ENCODE data around the gene ZG16. TPM values are rescaled to one million over a fixed set of nuclear protein-coding genes. Genes with fewer than 3 reads are reported as not detected.

The ZG16 gene
- polyA plus RNA-seq, 1 donor from 2014 or later: not detected

DNA sequence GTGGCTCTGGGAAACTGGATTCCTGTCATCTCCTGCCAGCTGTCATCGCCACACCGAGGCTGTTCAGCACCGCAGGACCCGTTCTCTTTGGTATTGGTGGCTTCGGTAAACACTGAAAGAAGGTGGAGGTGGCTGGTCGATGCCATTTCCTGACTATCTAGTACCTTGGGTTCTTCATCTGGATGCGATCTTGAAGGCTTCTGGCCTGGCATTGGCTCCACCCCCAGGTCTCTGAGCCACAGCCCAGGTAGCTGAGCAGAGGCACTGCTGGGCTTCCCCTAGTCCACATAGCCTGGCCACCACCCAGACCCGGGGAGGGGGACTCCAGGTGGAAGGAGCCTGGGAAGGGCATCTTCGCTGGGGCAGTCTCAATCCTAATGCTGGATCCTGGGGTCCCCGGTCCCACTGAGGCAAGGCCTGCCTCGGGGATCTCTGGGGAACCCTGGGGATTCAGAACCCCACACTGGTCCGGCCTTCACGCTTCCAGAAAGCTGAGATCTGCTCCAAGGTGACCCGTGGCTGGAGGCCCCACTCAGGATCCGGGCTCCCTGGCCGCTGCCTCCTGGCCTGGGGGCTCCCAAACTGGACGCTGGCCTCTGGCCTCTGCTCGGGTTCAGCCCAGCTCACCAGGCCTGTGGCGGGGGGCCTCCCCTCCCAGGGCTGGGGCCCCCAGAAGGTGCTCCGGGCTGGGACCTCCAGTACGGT lies 34.1 kb upstream of the ZG16 start:
- no peaks in the 10 kb centered on the region for H3K36me3 ChIP-seq (ENCODE audit: insufficient read depth, low read length)
- H3K27me3 ChIP-seq (ENCODE audit: insufficient read depth, low read depth, low read length): no peaks in the 10 kb centered on the region
- H3K4me2 ChIP-seq (ENCODE audit: low read length): no peak overlapping the region
- H3K9ac ChIP-seq (ENCODE audit: low read length): no peak overlapping the region
- H3K27ac ChIP-seq (ENCODE audit: low read length): no peak overlapping the region
- H2AFZ ChIP-seq (ENCODE audit: low read depth, low read length): no peak overlapping the region
- no peaks in the 10 kb centered on the region for H3K9me3 ChIP-seq (ENCODE audit: low read length)
- H3K4me3 ChIP-seq (ENCODE audit: low read length): no peak overlapping the region
- no peaks in the 10 kb centered on the region for H3F3A ChIP-seq (ENCODE audit: insufficient read depth, low read length, poor library complexity, severe bottlenecking)
- no peaks in the 10 kb centered on the region for H4K20me1 ChIP-seq (ENCODE audit: insufficient read depth)
- no peaks in the 10 kb centered on the region for H3K79me2 ChIP-seq (replicated peaks; ENCODE audit: insufficient read depth, low read length)
- no peaks in the 10 kb centered on the region for H3K9me2 ChIP-seq (ENCODE audit: insufficient read depth, low read length)
- TF ChIP-seq EP300 (conservative IDR thresholded peaks at IDR 0.05; ENCODE audit: poor library complexity, severe bottlenecking): no peak
- TF ChIP-seq POLR2AphosphoS5 (IDR thresholded peaks at IDR 0.05): no peak

DNA sequence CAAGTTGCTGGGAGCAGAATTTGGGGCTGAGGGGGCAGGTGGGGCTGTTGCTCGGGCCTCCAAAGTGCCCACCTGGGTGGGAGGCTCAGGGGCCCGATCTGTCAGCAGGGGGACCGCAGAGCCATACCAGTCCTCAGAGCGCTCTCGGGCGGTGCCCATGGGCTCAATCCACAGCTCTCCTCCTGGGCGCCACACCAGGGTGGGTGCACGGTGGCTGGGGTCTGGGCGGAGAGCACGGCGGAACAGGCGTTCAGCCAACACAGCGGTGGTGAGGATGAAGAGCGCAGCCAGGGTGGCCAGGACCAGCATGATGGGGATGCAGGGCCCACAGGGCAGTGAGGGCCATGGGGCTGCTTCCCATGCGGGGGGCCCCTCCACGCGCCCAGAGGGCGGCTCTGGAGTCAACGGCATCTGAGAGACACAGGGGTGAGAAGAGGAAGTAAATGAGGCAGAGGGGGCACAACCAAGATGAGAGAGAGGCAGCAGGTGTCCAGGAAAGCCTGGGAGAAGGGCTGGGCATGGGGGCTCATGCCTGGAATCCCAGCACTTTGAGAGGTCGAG lies 33.4 kb upstream of the ZG16 start:
- no peak overlapping the region for H3K27ac ChIP-seq (ENCODE audit: low read length)
- H2AFZ ChIP-seq (ENCODE audit: low read depth, low read length): no peak overlapping the region
- H3K9me2 ChIP-seq (ENCODE audit: insufficient read depth, low read length): no peaks in the 10 kb centered on the region
- no peaks in the 10 kb centered on the region for H3K79me2 ChIP-seq (replicated peaks; ENCODE audit: insufficient read depth, low read length)
- H4K20me1 ChIP-seq (ENCODE audit: insufficient read depth): no peaks in the 10 kb centered on the region
- H3K4me3 ChIP-seq (ENCODE audit: low read length): no peak overlapping the region
- H3K9me3 ChIP-seq (ENCODE audit: low read length): no peaks in the 10 kb centered on the region
- no peaks in the 10 kb centered on the region for H3F3A ChIP-seq (ENCODE audit: insufficient read depth, low read length, poor library complexity, severe bottlenecking)
- H3K27me3 ChIP-seq (ENCODE audit: insufficient read depth, low read depth, low read length): no peaks in the 10 kb centered on the region
- H3K9ac ChIP-seq (ENCODE audit: low read length): no peak overlapping the region
- H3K36me3 ChIP-seq (ENCODE audit: insufficient read depth, low read length): no peaks in the 10 kb centered on the region
- no peak overlapping the region for H3K4me2 ChIP-seq (ENCODE audit: low read length)
- TF ChIP-seq MXI1 (conservative IDR thresholded peaks at IDR 0.05; ENCODE audit: poor library complexity, severe bottlenecking): no peak
- TF ChIP-seq RAD21 (conservative IDR thresholded peaks at IDR 0.05): no peak

DNA sequence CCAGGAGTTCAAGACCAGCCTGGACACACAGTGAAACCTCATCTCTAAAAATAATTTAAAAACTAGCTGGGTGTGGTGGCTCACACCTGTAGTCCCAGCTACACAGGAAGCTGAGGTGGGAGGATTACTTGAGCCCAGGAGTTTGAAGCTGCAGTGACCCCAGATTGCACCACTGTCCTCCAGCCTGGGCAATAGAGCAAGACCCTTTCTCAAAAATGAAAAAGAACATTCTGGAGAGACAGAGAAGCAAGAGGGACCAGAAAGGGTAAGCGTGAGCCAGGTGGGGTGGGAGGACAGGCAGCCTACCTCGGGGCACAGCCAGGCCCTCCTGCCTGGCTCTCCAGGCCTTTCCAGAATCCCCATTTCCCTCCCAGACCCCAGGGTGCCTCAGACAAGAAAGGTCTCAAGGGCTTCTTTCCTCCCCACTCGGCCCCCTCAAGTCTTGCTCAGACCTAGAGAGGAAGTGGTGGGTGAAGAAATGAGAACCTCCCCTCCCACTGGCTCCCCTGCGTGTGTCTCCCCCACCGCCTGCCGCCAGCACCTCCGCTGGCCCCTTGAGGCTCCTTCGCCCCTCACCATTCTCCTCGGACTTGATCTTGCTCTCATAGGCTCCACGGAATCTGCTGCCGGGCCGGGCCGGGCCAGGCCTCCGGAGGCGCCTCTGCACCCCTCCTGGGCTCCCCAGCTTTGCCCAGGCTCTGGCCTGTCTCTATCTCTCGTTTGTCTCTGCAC lies 32.8 kb upstream of the ZG16 start:
- Histone ChIP-seq H3K9me3 (ENCODE audit: low read length) (no peaks in the 10 kb centered on the region), H3K27ac (ENCODE audit: low read length) (no peak overlapping the region), H3K9ac (ENCODE audit: low read length) (no peak overlapping the region), H4K20me1 (ENCODE audit: insufficient read depth) (no peaks in the 10 kb centered on the region), H3K27me3 (ENCODE audit: insufficient read depth, low read depth, low read length) (no peaks in the 10 kb centered on the region), H3F3A (ENCODE audit: insufficient read depth, low read length, poor library complexity, severe bottlenecking) (no peaks in the 10 kb centered on the region), H3K79me2 (replicated peaks; ENCODE audit: insufficient read depth, low read length) (no peaks in the 10 kb centered on the region), H3K4me2 (ENCODE audit: low read length) (no peak overlapping the region), H3K4me3 (ENCODE audit: low read length) (no peak overlapping the region), H3K36me3 (ENCODE audit: insufficient read depth, low read length) (no peaks in the 10 kb centered on the region), H3K9me2 (ENCODE audit: insufficient read depth, low read length) (no peaks in the 10 kb centered on the region), H2AFZ (ENCODE audit: low read depth, low read length) (no peak overlapping the region)
- TF ChIP-seq RAD21 (conservative IDR thresholded peaks at IDR 0.05): no peak
- TF ChIP-seq SMC3 (conservative IDR thresholded peaks at IDR 0.05; ENCODE audit: poor library complexity): no peak
- no peak for TF ChIP-seq EZH2 (IDR thresholded peaks at IDR 0.05; ENCODE audit: borderline replicate concordance, insufficient read depth, low read length, poor library complexity, severe bottlenecking)
- no peak for TF ChIP-seq POLR2AphosphoS5 (IDR thresholded peaks at IDR 0.05)
- TF ChIP-seq TAF1 (IDR thresholded peaks at IDR 0.05; ENCODE audit: low read depth): no peak
- TF ChIP-seq MXI1 (conservative IDR thresholded peaks at IDR 0.05; ENCODE audit: poor library complexity, severe bottlenecking): no peak
- TF ChIP-seq, protein P1, sequence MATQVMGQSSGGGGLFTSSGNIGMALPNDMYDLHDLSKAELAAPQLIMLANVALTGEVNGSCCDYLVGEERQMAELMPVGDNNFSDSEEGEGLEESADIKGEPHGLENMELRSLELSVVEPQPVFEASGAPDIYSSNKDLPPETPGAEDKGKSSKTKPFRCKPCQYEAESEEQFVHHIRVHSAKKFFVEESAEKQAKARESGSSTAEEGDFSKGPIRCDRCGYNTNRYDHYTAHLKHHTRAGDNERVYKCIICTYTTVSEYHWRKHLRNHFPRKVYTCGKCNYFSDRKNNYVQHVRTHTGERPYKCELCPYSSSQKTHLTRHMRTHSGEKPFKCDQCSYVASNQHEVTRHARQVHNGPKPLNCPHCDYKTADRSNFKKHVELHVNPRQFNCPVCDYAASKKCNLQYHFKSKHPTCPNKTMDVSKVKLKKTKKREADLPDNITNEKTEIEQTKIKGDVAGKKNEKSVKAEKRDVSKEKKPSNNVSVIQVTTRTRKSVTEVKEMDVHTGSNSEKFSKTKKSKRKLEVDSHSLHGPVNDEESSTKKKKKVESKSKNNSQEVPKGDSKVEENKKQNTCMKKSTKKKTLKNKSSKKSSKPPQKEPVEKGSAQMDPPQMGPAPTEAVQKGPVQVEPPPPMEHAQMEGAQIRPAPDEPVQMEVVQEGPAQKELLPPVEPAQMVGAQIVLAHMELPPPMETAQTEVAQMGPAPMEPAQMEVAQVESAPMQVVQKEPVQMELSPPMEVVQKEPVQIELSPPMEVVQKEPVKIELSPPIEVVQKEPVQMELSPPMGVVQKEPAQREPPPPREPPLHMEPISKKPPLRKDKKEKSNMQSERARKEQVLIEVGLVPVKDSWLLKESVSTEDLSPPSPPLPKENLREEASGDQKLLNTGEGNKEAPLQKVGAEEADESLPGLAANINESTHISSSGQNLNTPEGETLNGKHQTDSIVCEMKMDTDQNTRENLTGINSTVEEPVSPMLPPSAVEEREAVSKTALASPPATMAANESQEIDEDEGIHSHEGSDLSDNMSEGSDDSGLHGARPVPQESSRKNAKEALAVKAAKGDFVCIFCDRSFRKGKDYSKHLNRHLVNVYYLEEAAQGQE (IDR thresholded peaks at IDR 0.05; ENCODE audit: borderline replicate concordance): no peak
- TF ChIP-seq EP300 (conservative IDR thresholded peaks at IDR 0.05; ENCODE audit: poor library complexity, severe bottlenecking): no peak
- TF ChIP-seq, protein P2, sequence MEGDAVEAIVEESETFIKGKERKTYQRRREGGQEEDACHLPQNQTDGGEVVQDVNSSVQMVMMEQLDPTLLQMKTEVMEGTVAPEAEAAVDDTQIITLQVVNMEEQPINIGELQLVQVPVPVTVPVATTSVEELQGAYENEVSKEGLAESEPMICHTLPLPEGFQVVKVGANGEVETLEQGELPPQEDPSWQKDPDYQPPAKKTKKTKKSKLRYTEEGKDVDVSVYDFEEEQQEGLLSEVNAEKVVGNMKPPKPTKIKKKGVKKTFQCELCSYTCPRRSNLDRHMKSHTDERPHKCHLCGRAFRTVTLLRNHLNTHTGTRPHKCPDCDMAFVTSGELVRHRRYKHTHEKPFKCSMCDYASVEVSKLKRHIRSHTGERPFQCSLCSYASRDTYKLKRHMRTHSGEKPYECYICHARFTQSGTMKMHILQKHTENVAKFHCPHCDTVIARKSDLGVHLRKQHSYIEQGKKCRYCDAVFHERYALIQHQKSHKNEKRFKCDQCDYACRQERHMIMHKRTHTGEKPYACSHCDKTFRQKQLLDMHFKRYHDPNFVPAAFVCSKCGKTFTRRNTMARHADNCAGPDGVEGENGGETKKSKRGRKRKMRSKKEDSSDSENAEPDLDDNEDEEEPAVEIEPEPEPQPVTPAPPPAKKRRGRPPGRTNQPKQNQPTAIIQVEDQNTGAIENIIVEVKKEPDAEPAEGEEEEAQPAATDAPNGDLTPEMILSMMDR (IDR thresholded peaks at IDR 0.05; ENCODE audit: poor library complexity, severe bottlenecking): no peak
